Astrocyte (in vitro differentiated cells and primary cell): Measurements from ENCODE around the gene SOBP.

Experiments used
- CTCF ChIP-seq: IDR thresholded peaks from 2 replicates; pipeline ENCODE4 v1.5.1; 2011; ENCODE audit warnings: low read depth, mild to moderate bottlenecking, inconsistent platforms, low read length, moderate library complexity; ENCODE audit not compliant: insufficient read depth
- EZH2 ChIP-seq: IDR thresholded peaks from 2 replicates; pipeline ENCODE4 v1.6.1; 2012; ENCODE audit warnings: mild to moderate bottlenecking, low read length, inconsistent platforms; ENCODE audit not compliant: insufficient read depth

- TF ChIP-seq CTCF (no peak), EZH2 (no peak)
Observed at GRCh38 chr6:107554326-107554725, 64.4 kb downstream of the SOBP start.
